GM19395 (cell line): ENCODE measurements around the gene RAB8B.

Experiments used
- ATAC-seq: cut with Tn5 transposase; IDR thresholded peaks from one replicate; pipeline ENCODE4 v1.9.1; 2021; ENCODE audit warnings: mild to moderate bottlenecking, moderate library complexity; ENCODE audit not compliant: unreplicated experiment

Gene RAB8B

DNA sequence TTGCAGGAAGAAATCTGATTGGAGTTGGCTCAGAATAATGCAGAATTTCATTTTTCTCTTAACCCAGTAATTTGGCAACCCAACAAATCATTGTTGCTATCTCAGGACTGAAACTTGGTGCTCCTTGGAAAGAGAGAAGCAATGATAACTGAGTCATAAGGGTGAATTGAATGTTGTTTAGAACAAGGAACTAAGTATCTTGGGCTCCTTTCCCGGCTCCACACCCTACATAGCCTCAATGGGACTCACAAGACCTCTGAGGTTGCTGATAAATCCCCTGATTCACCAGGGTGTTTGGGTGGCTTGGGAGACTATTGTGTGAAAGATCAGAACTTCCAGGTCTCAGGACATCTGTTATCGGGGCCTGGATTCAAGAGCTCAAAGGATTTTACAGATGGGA is 7.8 kb upstream of the RAB8B start:
- ATAC-seq: no peak

DNA sequence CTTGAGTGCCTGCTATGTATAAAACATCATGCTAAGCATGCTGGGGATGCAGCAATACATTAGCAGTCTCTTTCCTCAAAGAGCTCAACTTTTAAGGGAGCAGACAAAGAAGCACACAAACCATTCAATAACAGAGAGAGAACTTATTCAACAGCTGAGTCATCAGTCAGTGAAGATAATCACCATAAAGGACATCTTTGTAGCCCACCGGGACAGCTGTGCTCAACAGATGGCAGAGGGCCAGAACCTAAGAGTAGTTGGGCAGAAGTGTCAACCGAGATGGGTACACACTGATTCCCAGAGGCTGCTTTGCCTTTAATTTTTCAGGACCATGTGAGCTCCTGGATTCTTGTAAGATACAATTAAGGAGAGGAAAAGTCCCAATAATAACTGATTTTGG is 4.2 kb upstream of the RAB8B start:
- no peak for ATAC-seq

DNA sequence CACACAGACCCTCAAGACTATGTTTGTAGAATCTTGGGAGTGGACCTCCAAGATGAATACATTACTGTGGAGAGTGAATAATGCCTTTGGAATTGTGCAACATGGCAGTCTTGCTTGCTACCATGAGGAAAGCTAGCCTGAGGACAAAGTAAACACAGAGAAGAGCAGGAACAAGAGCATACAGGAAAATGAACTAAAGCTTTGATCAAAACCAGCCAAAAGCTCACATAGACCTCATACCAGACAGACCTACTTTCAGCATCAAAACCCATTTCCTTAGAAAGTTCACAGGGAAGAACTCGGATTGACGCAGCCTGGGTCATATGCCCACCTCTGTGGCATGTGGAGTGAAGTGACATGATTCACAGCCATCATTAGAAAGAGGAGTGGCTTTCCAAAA is 3.3 kb upstream of the RAB8B start:
- no peak for ATAC-seq

DNA sequence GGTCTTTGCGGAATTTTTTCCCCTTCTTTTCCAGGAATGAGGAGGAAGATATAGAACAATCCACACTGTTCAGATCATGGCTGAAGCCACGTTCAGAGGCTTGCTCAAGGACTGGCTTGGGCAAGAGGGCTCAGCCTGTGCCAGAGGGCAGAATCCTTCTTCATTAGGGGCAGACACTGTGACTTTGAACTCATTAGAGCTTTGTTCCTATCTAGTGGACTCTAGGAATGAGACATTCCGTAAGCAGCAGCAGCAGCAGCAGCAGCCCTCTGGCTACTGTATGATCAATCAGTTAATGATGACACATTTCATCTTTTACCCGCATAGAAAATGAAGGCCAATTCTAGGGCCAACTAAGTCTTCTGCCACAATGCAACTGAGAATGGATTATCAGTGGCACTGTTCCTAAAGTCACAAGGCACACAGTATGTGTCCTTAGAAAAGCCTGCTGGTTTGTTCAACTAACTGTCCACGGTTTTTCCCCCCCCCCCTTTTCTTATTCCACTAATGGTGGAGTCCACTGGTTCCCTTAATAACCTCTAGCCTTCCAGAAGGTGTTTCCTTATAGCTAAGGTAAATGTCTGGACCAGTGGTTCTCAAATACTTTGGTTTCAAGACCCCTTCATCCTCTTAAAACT is 1.7 kb upstream of the RAB8B start:
- ATAC-seq: no peak

DNA sequence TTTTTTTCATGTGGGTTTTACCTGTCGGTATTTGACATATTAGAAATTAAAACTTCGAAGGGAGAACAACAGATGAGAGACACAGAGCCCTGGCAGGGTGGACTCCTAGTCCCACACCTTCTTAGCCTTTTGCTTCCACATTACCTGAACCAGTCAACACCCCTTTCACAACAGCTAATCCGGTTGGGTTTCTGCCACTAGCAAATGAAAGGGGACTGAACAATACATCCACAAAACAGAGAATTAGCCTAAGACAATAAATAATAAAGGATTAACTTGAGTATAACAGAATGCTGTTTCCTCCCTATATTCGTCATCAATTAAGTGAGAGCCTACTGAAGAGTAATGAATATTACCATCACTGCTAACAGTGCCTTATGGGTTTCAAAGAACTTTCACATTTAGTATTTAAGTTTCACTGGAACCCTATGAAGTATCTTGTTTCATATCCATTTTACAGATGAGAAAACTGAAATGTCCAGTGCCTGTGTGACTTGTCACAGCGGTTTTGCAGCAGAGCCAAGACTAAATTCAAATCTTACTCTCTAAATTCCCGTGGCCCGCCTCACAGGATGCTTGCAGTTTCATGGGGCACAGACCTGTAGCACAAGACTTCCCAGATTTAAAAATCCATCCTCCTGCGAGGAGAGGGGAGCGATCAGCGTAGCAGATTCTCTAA is 1.0 kb upstream of the RAB8B start:
- ATAC-seq: peak; percentile 28

DNA sequence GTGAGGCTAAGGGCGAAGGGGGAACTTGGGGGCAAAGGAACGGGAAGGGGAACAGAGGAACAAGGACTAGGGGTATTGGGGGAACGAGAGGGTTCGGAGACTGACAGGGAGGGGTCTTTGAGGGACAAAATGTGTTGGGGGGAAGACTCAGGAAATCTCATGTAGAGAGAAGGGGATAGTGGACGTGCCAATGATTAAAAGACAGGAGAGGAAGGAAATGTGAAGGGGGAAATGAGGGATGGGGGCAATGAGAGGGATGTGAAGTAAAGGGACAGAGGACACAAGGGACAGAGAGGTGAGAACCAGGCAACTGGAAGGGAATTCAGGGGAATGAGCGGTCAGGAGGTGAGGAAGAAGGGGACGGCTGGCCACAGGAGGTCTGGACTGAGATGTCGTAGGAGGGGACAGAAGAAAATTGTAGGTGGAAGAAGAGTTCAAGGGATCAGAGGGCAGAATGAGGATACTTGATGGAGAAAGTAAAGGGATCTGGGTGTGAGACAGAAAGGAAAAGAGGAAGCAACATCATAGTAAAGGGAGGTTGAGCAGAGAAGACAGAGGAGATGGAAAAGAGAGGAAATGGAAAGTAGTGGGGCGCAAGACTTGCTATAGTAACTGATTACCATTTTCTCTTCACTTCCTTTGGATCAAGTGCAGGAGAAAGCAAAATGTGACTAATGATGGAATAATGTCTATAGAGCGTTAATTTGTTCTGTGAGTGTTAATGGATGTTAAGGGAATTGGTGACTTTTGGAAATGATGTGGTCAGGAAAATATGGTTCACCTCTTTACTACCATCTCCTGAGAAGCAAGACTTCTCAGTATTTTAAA is 749 bp downstream of the RAB8B start:
- no peak for ATAC-seq

DNA sequence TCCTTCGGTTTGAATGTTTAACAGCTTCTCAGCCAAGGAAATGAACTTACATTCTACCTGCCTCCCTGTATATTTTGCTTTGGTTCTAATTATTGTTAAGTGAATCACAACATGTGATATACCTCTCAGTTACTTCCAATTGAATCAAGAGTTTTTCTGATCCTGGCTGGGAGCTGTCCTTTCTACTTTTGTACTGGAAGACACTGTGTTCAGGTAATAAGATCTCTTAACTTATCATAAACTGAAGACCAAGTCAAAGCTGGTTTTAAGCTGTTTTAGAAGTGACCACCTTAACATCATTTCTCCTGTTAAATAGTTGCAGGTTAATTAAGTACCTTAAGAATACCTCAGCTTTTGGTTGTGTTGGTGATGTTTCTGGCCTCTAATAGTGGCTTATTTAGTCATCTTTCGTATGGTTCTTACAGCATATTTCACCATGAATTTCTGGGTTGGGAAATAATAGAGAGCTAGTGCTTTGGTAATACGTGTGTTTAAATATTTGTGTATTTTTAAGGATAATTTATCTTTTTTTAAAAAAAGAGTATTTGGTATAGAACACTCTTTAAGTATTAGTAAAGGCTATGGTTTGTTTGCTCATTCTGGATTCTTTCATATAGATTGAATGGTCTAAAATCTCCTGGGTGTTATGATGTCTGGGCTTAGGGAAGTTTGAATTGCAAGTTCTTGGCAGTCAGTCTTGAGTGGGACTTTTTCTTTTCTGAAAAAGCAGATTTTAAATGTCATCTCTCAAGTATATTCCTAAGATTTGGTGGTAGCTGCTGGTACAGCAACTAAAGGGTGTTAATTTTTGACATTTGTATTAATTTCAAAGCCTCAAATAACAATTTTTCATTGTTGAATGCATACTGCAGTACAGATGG is 1.6 kb downstream of the RAB8B start:
- ATAC-seq: no peak

DNA sequence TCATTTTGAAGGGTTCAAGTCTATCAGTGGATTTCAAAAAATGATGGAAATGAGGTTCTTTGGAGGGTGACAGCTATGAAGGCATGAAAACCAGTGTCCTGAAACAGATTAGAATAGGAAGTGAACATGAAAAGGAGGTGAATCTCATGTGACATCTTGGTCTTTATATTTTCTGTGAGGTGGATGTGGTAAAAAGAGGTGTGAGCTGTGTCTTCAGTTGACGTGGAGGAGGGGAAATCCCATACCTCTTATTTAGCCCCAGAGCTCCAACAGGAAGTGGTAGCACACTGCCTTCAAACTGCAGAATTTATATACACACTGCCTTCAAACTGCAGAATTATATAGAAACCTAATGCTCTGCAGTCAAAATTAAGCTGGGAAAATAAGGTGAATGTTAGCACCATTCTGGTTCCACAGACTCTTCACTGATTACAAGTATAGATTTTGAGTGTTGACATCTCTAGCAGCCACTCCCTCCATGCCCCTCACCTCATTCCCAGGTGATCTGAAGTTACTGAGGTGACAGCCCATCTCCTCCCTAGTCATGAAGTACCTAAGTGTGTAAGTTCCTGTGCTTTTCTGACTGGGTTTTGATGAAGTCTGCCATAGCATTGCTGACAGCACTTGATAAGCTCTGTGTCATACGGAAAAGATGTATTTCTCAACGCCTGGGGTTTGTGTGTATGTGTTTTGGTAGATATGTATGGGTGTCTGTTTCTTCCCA is 2.7 kb downstream of the RAB8B start:
- ATAC-seq: peak; percentile 49

DNA sequence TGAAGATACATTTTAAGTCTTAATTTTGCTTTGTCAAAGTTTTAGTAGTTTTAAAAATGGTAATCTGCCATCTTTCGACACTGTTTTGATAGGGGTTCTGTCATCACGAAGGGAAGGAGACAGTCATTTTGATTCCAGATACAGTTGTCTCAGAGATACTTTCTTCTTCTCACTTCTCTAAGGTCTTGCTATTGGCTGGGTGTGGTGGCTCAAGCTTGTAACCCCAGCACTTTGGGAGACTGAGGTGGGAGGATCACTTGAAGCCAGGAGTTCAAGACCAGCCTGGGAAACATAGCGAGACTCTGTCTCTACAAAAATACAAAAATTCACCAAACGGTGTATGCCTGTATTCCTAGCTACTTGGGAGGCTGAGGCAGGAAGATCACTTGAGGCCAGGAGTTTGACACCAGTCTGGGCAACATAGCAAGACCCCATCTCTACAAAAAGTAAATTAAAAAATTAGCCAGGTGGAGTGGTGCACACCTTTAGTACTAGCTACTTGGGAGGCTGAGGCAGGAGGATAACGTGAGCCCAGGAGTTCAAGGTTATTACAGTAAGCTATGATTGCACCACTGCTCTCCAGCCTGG is 3.3 kb downstream of the RAB8B start:
- no peak for ATAC-seq

DNA sequence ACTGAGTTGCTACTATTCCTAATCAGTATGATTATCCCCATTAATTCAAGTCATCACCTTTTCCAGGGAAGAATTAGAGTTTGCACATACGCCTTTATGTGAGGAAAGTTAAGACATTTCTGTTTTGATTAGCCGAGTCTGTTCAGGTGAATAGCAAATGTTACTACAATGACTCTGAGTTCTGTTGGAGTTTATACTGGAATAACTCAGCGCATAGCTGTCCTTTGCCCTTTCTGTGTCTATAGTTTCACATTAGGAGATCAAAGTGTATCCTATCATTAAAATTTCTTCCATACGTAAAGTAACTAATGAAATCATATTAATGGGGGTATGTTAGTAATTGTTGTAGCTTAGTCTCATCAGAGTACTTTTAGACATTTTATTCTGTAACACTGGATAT is 4.9 kb downstream of the RAB8B start:
- no peak for ATAC-seq

DNA sequence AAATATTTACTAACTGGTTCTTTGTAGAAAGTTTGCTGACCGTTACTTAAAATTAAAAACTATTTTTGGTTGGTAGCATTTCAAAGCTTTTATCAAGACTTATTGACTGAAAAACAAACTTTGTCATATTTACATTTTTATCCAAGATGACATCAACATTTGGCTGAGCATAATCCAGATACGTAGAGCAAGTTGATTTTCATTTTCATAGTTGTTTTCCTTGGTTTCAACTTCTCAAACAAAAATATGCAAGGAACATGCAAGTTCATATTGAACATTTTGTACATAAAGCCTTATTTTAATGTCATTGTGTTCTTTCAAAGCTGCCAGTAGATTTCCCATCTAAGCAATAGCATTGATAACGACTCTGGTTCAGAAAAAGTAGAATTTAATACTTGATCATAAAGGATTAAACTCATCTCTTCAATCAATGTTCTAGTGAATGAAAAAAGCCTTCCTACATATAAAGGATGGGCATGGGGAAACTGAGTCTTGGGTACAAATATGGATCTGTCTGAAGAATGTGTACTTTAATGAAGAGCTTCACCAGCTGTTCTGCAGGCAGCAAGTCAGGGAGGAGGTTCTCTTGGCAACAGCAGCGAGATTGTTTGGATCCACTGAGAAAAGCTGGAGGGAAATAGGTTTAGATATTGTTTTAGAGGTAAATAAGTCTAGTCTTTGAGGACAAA is 5.6 kb downstream of the RAB8B start:
- no peak for ATAC-seq

DNA sequence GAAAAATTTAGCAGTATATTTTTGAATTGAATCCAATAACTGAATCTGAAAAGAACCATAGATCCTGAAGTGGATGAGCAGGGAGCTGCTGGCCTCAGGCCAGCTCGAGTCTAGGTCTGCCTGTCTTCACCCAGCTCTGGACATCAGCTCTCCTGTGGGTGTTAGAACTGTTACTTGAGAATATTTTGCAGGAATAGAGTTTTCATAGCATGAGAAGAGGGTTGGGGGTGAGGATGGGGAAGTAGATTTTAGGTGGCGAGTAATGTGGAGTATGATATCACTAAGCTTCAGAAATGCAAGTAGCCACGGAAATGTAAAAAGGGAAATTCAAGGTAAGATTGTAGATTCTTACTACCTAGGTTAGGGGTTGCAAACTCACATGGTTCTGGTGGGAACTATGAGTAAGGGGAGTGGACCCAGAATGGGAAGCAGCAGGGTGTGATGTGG is 6.2 kb downstream of the RAB8B start:
- ATAC-seq: no peak

DNA sequence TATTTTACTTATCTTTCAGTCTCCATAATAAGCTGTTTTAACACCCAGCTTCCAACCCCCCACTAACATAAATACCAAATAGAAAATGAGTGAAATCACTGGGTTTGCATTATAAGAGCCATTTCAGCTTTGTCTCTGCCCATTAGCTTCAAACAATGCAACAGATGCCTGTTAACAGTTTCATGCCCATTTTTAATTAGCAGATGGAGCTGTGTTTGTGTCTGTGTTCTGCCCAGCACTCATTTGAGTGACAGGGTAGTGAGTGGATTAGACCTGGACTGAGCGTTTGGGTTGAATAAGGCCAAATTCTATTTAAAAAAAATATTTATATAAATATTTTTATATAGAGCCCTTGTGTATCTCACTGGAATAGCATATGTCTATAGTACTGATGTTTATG is 7.4 kb downstream of the RAB8B start:
- no peak for ATAC-seq

DNA sequence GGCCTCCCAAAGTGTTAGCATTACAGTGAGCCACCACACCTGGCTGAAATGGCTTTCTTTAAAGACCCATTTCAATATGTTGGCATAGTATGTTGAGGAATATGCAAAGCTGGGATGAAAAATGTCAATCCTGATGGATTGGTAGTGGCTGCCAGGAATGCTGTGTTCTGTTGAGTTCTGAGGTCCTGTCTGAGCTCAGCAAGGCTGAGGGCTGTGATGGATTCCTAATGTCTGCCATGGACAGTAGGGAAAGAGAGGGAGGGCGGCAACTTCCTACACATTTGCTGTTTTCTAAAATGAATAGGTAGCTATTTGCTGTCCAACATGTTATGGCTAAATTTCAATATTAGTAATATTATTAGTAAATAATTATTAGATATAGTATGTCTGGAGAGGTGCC is 8.2 kb downstream of the RAB8B start:
- no peak for ATAC-seq

DNA sequence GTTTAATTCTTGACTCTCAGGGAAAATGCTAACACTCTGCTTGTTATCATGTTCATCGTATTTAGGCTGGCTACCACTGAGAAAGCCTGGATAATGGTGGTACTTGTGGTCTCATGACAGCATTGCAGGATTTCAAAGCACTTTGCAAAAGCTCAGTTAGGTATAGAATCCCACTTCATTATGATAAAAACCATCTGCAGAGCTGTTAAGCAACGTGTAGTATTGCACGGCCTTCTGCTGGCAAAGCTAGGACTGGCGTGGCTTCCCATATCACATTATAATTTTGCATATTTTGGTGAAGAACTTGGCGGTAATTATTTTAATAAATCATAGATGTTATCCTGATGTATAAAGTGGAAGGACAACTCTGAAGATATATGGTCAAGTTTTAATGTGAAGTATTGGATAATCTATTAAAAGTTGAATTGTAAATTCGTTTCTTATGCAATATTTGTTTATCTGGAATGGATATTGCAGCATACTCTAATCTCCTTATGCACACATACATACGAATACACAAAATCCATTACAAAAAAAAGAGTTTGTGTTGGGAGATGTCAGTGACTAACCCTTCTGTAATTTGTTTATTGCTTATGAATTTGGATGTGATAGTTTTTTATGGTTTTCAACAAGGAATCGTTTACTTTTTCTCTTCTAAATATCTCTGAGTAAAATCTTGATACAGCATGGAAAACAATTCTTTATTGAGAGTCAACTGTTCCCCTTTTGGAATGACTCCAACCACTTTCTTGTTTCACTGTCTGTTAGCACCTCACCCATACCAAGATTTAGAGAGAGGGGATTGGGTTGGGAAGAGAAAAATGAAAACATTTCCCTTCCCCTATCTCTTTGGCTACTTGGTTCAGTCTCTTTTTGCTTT is 9.2 kb downstream of the RAB8B start:
- ATAC-seq: no peak

DNA sequence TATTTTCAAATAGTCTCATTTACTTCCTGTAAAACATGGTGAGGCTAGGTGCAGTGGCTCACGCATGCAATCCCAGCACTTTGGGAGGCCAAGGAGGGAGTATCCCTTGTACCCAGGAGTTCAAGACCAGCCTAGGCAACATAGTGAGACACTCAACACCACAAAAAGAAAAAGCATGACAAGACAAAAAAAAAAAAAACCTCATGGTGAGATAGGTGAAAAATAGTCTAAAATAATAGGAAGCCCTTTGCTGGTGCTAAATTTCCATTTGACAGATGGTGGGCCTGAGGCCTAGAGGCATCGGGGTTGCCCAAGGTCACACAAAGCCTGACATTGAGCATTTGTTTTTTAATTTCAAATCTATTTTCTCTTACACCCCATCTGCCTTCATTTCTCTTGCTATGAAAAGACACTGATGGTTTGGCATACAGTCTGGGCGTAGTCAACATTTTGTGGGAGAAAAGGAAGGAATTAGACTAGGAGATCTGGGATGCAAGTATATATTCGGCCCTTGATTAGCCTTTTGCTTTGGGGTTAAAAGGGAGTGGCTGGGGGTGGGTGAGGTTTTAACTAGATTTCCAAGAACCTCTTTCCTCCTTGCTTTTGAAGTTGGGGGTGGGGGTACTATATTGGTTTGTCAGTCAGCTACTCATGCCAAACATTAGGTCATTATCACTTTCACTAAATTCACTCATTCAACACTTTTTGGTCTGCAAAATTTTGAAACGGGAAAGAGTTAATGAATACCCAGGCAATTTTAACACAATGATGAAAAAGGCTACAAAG is 11.3 kb downstream of the RAB8B start:
- no peak for ATAC-seq

DNA sequence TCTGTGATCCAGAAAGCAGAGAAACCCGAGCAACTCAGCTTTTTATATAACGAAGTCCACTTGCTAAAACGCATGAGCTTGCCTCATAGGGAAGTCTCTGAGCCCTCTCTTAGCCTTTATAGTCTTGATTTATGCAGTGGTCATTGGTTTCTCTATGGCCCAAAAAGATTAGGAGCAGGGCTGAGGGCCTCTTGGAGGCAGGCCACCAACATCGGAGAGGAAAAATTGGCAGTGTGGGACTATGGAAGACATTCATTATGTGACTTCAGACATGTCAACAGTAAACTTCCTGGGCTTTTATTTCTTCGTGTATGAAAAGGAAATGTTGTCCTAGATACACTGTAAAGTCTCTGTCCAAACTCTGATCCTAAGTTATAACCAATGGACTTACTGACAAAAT is 13.5 kb downstream of the RAB8B start:
- no peak for ATAC-seq
